ENCODE data around the gene SEMA4G. TPM values are rescaled to one million over a fixed set of nuclear protein-coding genes. Genes with fewer than 3 reads are reported as not detected.

SEMA4G gene
- total and polyA plus RNA-seq, 2 of the 13 experiments (the other 11 are each of a cell fraction or from before 2014, with no cell fraction given) = 46.2 to 207 TPM

GRCh38 chr10:101008823-101009423 is 39.6 kb downstream of the SEMA4G start (continued):
- TF ChIP-seq ZNF280B (CRISPR knock-in tag; IDR thresholded peaks at IDR 0.05; ENCODE audit: borderline replicate concordance) = peak; percentile 37; the same call in 1 of the 2 replicates

- TF ChIP-seq SUZ12 (IDR thresholded peaks at IDR 0.05; ENCODE audit: low read depth, low read length) (no peak), ZSCAN25 (CRISPR knock-in tag; IDR thresholded peaks at IDR 0.05) (no peak), MNT (IDR thresholded peaks at IDR 0.05) (no peak), ZNF282 (IDR thresholded peaks at IDR 0.05; ENCODE audit: partially characterized antibody) (no peak), NAIF1 (CRISPR knock-in tag; IDR thresholded peaks at IDR 0.05; ENCODE audit: borderline replicate concordance) (no peak), ZNF660 (CRISPR knock-in tag; IDR thresholded peaks at IDR 0.05; ENCODE audit: borderline replicate concordance, low read depth) (no peak), SPEN (CRISPR knock-in tag; IDR thresholded peaks at IDR 0.05; ENCODE audit: low read depth) (no peak), ESRRA (CRISPR knock-in tag; IDR thresholded peaks at IDR 0.05; ENCODE audit: low read depth) (no peak), CC2D1A (CRISPR knock-in tag; IDR thresholded peaks at IDR 0.05) (no peak), FOSL1 (CRISPR knock-in tag; IDR thresholded peaks at IDR 0.05; ENCODE audit: borderline replicate concordance) (no peak), ZNF24 (IDR thresholded peaks at IDR 0.05) (no peak)
- no peak for FAIRE-seq
- POLR2A ChIA-PET = interaction anchor here (1.4 to 7.1 kb wide), 2 partner anchors 11 to 41 kb away, joined by 3 to 124 read pairs; partner anchors contain the start of genes LZTS2 and SEMA4G
- in situ Hi-C loops (cut with HindIII; ENCODE audit: extremely low pct_ligation_motif_present, low pct_unique_long_range_greater_than_20kb) = no loop called here
- Histone ChIP-seq H2AFZ (ENCODE audit: low read length) (no peak overlapping the region), H3K27ac (ENCODE audit: extremely low read length, insufficient read depth, low read length) (no peak overlapping the region), H3K4me2 (ENCODE audit: low read depth, low read length) (no peak overlapping the region), H3K79me2 (ENCODE audit: insufficient read depth, low read length) (no peaks in the 10 kb centered on the region), H3K9ac (ENCODE audit: insufficient read depth, low read depth, low read length) (no peak overlapping the region), H3K9me3 (ENCODE audit: low read length) (no peaks in the 10 kb centered on the region), H3K4me1 (ENCODE audit: insufficient read depth, low read length) (peaks cover 84% of the 10 kb centered on the region), H3K36me3 (replicated peaks in 1 of 2; ENCODE audit: control insufficient read depth in 1 of 2, insufficient read depth in 2 of 2, low read length in 2 of 2) (peaks cover 8 to 17% of the 10 kb centered on the region in 2 experiments; a peak in 3 of 5 replicates), H4K20me1 (ENCODE audit: insufficient read depth, low read length) (no peaks in the 10 kb centered on the region), H3K4me3 (replicated peaks in 1 of 3; ENCODE audit: insufficient read depth in 1 of 3, low read depth in 2 of 3, low read length in 3 of 3) (no peak overlapping the region), H3K27me3 (ENCODE audit: control insufficient read depth in 1 of 2, insufficient read depth in 2 of 2, low read length in 2 of 2) (no peaks in the 10 kb centered on the region)
- BruUV-seq (replicated peaks) = no TSS peak
- no peak for ATAC-seq
- DNase-seq (ENCODE audit: low spot score) = no peak
- WGBS (ENCODE audit: low lambda C conversion rate) = 96% methylated on average over 11 of the region's 22 CpGs
- intact Hi-C loops (cut with micrococcal nuclease; ENCODE audit: unreplicated experiment) = loop anchor here (5.0 kb wide), 1 partner anchor 133 kb away; no protein-coding TSS in a partner anchor
- CTCF ChIA-PET (ENCODE audit: low intra/inter-chr PET ratio, low total read pairs) = interaction anchor here (6.1 kb wide), 1 partner anchor 14 kb away, joined by 240 read pairs; the partner anchor contains the start of gene LZTS2
Measured at GRCh38 chr10:101010329-101010728, 41.0 kb downstream of the SEMA4G start.
